SK-N-SH (cell line): Measurements from ENCODE around the gene AGAP1. TPM values are rescaled to one million over a fixed set of nuclear protein-coding genes. Genes with fewer than 3 reads are reported as not detected.

Experiments used
- CTCF ChIA-PET: fragments of 300-600, 350-600 bp; formaldehyde crosslinking; extraction: SDS; loops from one replicate; lab custom pipeline; 2021; lab: Yijun Ruan, JAX
- POLR2A ChIA-PET: fragments of 350-600 bp; sonication (Branson Sonifier 250); formaldehyde crosslinking; extraction: SDS; loops from one replicate; lab custom pipeline; 2020; ENCODE audit warnings: antibody characterized with exemption, inconsistent platforms; lab: Yijun Ruan, JAX
- DNase-seq: peaks from one replicate; pipeline ENCODE4 v3.0.0; 2012
- H2AFZ ChIP-seq: fragments of 200-600 bp; sonication (generic); 2 replicates; pipeline ENCODE4 v1.8.1; 2016; ENCODE audit warnings: antibody characterized with exemption, mild to moderate bottlenecking, low read depth
- H3F3A ChIP-seq: fragments of 200-600 bp; sonication (generic); replicated peaks from 2 replicates; pipeline ENCODE3; 2016; ENCODE audit warnings: antibody characterized with exemption, mild to moderate bottlenecking; ENCODE audit not compliant: insufficient read depth
- H3K27ac ChIP-seq, 2 experiments: fragments of 200-500 bp in 1 of 2; fragments of 200-600 bp in 1 of 2; sonication (Bioruptor generic) in 1 of 2; sonication (generic), shearing (Covaris generic) in 1 of 2; 2 replicates each; pipeline versions ENCODE4 v1.5.1 to v1.6.1; 2014 to 2016; ENCODE audit warnings: low read depth in 2 of 2, inconsistent platforms in 1 of 2, low read length in 1 of 2, mild to moderate bottlenecking in 1 of 2, mixed read lengths in 1 of 2
- H3K27me3 ChIP-seq: fragments of 200-600 bp; sonication (generic), shearing (Covaris generic); 2 replicates; pipeline ENCODE4 v1.6.1; 2016; ENCODE audit warnings: mixed run types; ENCODE audit not compliant: insufficient read depth
- H3K36me3 ChIP-seq, 2 experiments: fragments of 200-500 bp in 1 of 2; fragments of 200-600 bp in 1 of 2; sonication (Bioruptor generic) in 1 of 2; sonication (generic) in 1 of 2; replicated peaks in 1 of 2; 2 replicates each; pipeline versions ENCODE3 to v1.5.1; 2014 to 2016; ENCODE audit warnings: low read length in 1 of 2, mild to moderate bottlenecking in 1 of 2; ENCODE audit not compliant: insufficient read depth in 2 of 2, control insufficient read depth in 1 of 2
- H3K4me1 ChIP-seq, 2 experiments: fragments of 200-500 bp in 1 of 2; fragments of 200-600 bp in 1 of 2; sonication (Bioruptor generic) in 1 of 2; sonication (generic), shearing (Covaris generic) in 1 of 2; 2 replicates each; pipeline versions ENCODE4 v1.5.1 to v1.6.1; 2014 to 2016; ENCODE audit warnings: low read depth in 1 of 2, low read length in 1 of 2, mixed run types in 1 of 2; ENCODE audit not compliant: insufficient read depth in 2 of 2, control insufficient read depth in 1 of 2
- H3K4me2 ChIP-seq: fragments of 200-600 bp; sonication (generic), shearing (Covaris generic); 2 replicates; pipeline ENCODE4 v1.6.1; 2017; ENCODE audit warnings: mixed run types
- H3K4me3 ChIP-seq, 2 experiments: fragments of 200-500 bp in 1 of 2; fragments of 200-600 bp in 1 of 2; sonication (Bioruptor generic) in 1 of 2; sonication (generic), shearing (Covaris generic) in 1 of 2; 2 replicates each; pipeline versions ENCODE4 v1.5.1 to v1.8.1; 2014 to 2016; ENCODE audit warnings: low read depth in 2 of 2, inconsistent platforms in 1 of 2, low read length in 1 of 2, mild to moderate bottlenecking in 1 of 2, mixed read lengths in 1 of 2, moderate library complexity in 1 of 2
- H3K79me2 ChIP-seq: fragments of 200-600 bp; sonication (generic); 2 replicates; pipeline ENCODE4 v1.8.1; 2017; ENCODE audit warnings: mild to moderate bottlenecking; ENCODE audit not compliant: insufficient read depth
- H3K9ac ChIP-seq: fragments of 200-600 bp; sonication (generic); 2 replicates; pipeline ENCODE4 v1.6.1; 2017; ENCODE audit warnings: mixed run types
- H3K9me2 ChIP-seq: fragments of 200-600 bp; sonication (generic); 2 replicates; pipeline ENCODE4 v1.6.1; 2017; ENCODE audit warnings: mixed run types
- H3K9me3 ChIP-seq: fragments of 200-600 bp; sonication (generic); 2 replicates; pipeline ENCODE4 v1.6.1; 2017; ENCODE audit warnings: mixed run types, mild to moderate bottlenecking, moderate library complexity
- H4K20me1 ChIP-seq: fragments of 200-600 bp; sonication (generic); 2 replicates; pipeline ENCODE4 v1.6.1; 2017; ENCODE audit warnings: mild to moderate bottlenecking, mixed run types; ENCODE audit not compliant: insufficient read depth
- CHD2 ChIP-seq: fragments of 150-350 bp; IDR thresholded peaks from 2 replicates; pipeline ENCODE4 v1.6.1; 2018; ENCODE audit warnings: low read length; ENCODE audit not compliant: partially characterized antibody
- ELF1 ChIP-seq: IDR thresholded peaks from 2 replicates; pipeline ENCODE4 v1.4.0; 2012
- EP300 ChIP-seq, 2 experiments: IDR thresholded peaks; 2 replicates each; pipeline versions ENCODE4 v1.4.0 to v1.6.1; 2012; ENCODE audit warnings: borderline replicate concordance in 1 of 2, low read depth in 1 of 2, low read length in 1 of 2
- FOXM1 ChIP-seq: IDR thresholded peaks from 2 replicates; pipeline ENCODE4 v1.4.0; 2012; ENCODE audit warnings: low read depth, mild to moderate bottlenecking
- MEF2A ChIP-seq: IDR thresholded peaks from 2 replicates; pipeline ENCODE4 v1.4.0; 2012; ENCODE audit warnings: low read depth, borderline replicate concordance
- POLR2AphosphoS5 ChIP-seq: IDR thresholded peaks from 2 replicates; pipeline ENCODE4 v1.6.1; 2012; ENCODE audit warnings: low read depth, low read length
- RCOR1 ChIP-seq: fragments of 150-350 bp; IDR thresholded peaks from 2 replicates; pipeline ENCODE4 v1.6.1; 2017; ENCODE audit warnings: antibody characterized with exemption, low read length
- RXRA ChIP-seq: IDR thresholded peaks from 2 replicates; pipeline ENCODE4 v1.4.0; 2012; ENCODE audit warnings: low read depth, mild to moderate bottlenecking, borderline replicate concordance
- TAF1 ChIP-seq: IDR thresholded peaks from 2 replicates; pipeline ENCODE4 v1.6.1; 2012; ENCODE audit warnings: low read depth, mild to moderate bottlenecking, low read length, moderate library complexity, borderline replicate concordance
- TCF12 ChIP-seq: IDR thresholded peaks from 2 replicates; pipeline ENCODE4 v1.4.0; 2012
- YY1 ChIP-seq: IDR thresholded peaks from 2 replicates; pipeline ENCODE4 v1.4.0; 2012; ENCODE audit warnings: low read depth, mild to moderate bottlenecking
- WGBS: methylation state at CpG from one replicate; pipeline ENCODE4 v1.1.6; 2017; ENCODE audit warnings: low lambda C conversion rate; 5-methylcytosine and 5-hydroxymethylcytosine counted together
- polyA plus RNA-seq, 3 experiments: library from polyadenylated mRNA; depleted of rRNA; stranded (reverse); fragments of >200 nt; gene quantifications; 2 replicates each; pipeline ENCODE4 v1.2.3, GENCODE V29; 2012
- TF ChIP-seq, protein P1 (sequence below): IDR thresholded peaks from 2 replicates; pipeline ENCODE4 v1.4.0; 2012; ENCODE audit warnings: low read depth, borderline replicate concordance
- TF ChIP-seq, protein P2 (sequence below): IDR thresholded peaks from 2 replicates; pipeline ENCODE4 v1.6.1; 2012; ENCODE audit warnings: mild to moderate bottlenecking, low read depth, low read length, moderate library complexity
- TF ChIP-seq, protein P3 (sequence below): IDR thresholded peaks from 2 replicates; pipeline ENCODE4 v1.4.0; 2012; ENCODE audit warnings: low read depth
- TF ChIP-seq, protein P4 (sequence below): IDR thresholded peaks from 2 replicates; pipeline ENCODE4 v1.4.0; 2012; ENCODE audit warnings: low read depth, borderline replicate concordance

The AGAP1 gene
- polyA plus RNA-seq, 1 of the 3 experiments (the other 2 are of a cell fraction), result 8.8 TPM

DNA sequence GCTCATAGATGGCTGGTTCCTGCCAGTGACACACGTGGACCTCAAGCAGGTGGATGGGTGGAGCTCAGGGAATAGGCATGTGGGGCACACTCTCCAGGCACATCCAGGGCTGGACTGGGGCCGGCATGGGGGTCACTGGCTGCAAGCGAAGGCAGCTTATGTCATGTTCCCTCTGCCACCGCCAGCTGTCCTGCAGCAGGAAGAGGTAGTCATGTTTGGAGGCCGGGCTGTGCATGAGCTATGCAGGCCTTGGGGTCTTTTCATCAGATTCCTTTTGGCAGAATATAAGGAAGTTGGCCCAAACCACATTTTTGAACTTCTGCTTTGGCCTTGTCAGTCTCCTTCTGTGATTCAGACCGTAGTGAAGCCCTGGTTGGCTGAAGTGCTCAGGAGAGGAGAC, 61.5 kb downstream of the AGAP1 start:
- no peak for DNase-seq
- CTCF ChIA-PET, result interaction anchor here (0.7 to 1.1 kb wide), 2 partner anchors 38 to 40 kb away, joined by 3 read pairs; no protein-coding TSS in a partner anchor

More for the DNA sequence above, 61.5 kb downstream of the AGAP1 start:
- H3K79me2 ChIP-seq, result peaks cover 49% of the 10 kb centered on the region; the same call in 1 of the 2 replicates
- no peak overlapping the region for H3K27ac ChIP-seq
- TF ChIP-seq, protein P1, sequence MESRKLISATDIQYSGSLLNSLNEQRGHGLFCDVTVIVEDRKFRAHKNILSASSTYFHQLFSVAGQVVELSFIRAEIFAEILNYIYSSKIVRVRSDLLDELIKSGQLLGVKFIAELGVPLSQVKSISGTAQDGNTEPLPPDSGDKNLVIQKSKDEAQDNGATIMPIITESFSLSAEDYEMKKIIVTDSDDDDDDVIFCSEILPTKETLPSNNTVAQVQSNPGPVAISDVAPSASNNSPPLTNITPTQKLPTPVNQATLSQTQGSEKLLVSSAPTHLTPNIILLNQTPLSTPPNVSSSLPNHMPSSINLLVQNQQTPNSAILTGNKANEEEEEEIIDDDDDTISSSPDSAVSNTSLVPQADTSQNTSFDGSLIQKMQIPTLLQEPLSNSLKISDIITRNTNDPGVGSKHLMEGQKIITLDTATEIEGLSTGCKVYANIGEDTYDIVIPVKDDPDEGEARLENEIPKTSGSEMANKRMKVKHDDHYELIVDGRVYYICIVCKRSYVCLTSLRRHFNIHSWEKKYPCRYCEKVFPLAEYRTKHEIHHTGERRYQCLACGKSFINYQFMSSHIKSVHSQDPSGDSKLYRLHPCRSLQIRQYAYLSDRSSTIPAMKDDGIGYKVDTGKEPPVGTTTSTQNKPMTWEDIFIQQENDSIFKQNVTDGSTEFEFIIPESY, result no peak
- TF ChIP-seq, protein P2, sequence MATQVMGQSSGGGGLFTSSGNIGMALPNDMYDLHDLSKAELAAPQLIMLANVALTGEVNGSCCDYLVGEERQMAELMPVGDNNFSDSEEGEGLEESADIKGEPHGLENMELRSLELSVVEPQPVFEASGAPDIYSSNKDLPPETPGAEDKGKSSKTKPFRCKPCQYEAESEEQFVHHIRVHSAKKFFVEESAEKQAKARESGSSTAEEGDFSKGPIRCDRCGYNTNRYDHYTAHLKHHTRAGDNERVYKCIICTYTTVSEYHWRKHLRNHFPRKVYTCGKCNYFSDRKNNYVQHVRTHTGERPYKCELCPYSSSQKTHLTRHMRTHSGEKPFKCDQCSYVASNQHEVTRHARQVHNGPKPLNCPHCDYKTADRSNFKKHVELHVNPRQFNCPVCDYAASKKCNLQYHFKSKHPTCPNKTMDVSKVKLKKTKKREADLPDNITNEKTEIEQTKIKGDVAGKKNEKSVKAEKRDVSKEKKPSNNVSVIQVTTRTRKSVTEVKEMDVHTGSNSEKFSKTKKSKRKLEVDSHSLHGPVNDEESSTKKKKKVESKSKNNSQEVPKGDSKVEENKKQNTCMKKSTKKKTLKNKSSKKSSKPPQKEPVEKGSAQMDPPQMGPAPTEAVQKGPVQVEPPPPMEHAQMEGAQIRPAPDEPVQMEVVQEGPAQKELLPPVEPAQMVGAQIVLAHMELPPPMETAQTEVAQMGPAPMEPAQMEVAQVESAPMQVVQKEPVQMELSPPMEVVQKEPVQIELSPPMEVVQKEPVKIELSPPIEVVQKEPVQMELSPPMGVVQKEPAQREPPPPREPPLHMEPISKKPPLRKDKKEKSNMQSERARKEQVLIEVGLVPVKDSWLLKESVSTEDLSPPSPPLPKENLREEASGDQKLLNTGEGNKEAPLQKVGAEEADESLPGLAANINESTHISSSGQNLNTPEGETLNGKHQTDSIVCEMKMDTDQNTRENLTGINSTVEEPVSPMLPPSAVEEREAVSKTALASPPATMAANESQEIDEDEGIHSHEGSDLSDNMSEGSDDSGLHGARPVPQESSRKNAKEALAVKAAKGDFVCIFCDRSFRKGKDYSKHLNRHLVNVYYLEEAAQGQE, result no peak
- TF ChIP-seq POLR2AphosphoS5, result no peak
- TF ChIP-seq EP300 (IDR thresholded peaks at IDR 0.05; ENCODE audit: borderline replicate concordance in 1 of 2, low read depth in 1 of 2, low read length in 1 of 2), result no peak
- no peak for TF ChIP-seq TCF12
- TF ChIP-seq, protein P3, sequence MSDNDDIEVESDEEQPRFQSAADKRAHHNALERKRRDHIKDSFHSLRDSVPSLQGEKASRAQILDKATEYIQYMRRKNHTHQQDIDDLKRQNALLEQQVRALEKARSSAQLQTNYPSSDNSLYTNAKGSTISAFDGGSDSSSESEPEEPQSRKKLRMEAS, result no peak
- TF ChIP-seq TAF1, result no peak
- no peak for TF ChIP-seq YY1
- TF ChIP-seq RXRA, result no peak
- no peak for TF ChIP-seq FOXM1
- TF ChIP-seq, protein P4, sequence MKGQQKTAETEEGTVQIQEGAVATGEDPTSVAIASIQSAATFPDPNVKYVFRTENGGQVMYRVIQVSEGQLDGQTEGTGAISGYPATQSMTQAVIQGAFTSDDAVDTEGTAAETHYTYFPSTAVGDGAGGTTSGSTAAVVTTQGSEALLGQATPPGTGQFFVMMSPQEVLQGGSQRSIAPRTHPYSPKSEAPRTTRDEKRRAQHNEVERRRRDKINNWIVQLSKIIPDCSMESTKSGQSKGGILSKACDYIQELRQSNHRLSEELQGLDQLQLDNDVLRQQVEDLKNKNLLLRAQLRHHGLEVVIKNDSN, result no peak
- no peak for TF ChIP-seq RCOR1
- TF ChIP-seq ELF1, result no peak
- TF ChIP-seq MEF2A, result no peak
- no peak for TF ChIP-seq CHD2
- TF ChIP-seq, all 33 proteins: peak for 0
- POLR2A ChIA-PET, result no interaction called here
- no peaks in the 10 kb centered on the region for H3K9me2 ChIP-seq
- H3K9me3 ChIP-seq, result no peaks in the 10 kb centered on the region
- no peaks in the 10 kb centered on the region for H3K36me3 ChIP-seq
- H3K27me3 ChIP-seq, result no peaks in the 10 kb centered on the region
- WGBS, result 92% methylated on average over 6 of the region's 6 CpGs
- H3F3A ChIP-seq, result no peaks in the 10 kb centered on the region
- H3K9ac ChIP-seq, result no peak overlapping the region
- H3K4me3 ChIP-seq, result no peak overlapping the region
- no peak overlapping the region for H2AFZ ChIP-seq
- no peak overlapping the region for H3K4me2 ChIP-seq
- peaks cover 0 to 18% of the 10 kb centered on the region in 2 experiments; a peak in 1 of 4 replicates for H3K4me1 ChIP-seq
- peaks cover 73% of the 10 kb centered on the region for H4K20me1 ChIP-seq
